Natural killer cell (primary cell): ENCODE measurements around the gene PPP1R14D. TPM values are rescaled to one million over a fixed set of nuclear protein-coding genes. Genes with fewer than 3 reads are reported as not detected.

ENCODE experiments used
- ATAC-seq, 3 donors: fragments of 150-1000 bp in 2 of 3; fragments of 200-7000 bp in 1 of 3; cut with Tn5 transposase; 1 replicate in 1 of 3; 2 replicates in 2 of 3; pipeline ENCODE4 v1.10.0; 2021; ENCODE audit warnings: mild to moderate bottlenecking in 2 of 3, moderate library complexity in 2 of 3
- DNase-seq, 2 donors: peaks; one replicate each; pipeline versions ENCODE4 v3.0.0 to v3.0.0-alpha.2; 2013 to 2021; ENCODE audit warnings: mixed read lengths in 1 of 2
- H3K27ac ChIP-seq: one replicate; pipeline ENCODE4 v1.5.1; 2013; ENCODE audit warnings: mild to moderate bottlenecking, low read length
- H3K27me3 ChIP-seq: one replicate; pipeline ENCODE4 v1.6.1; 2013; ENCODE audit warnings: low read length; ENCODE audit not compliant: control insufficient read depth, insufficient read depth
- H3K36me3 ChIP-seq: one replicate; pipeline ENCODE4 v1.6.1; 2013; ENCODE audit warnings: low read length; ENCODE audit not compliant: control insufficient read depth, insufficient read depth
- H3K4me1 ChIP-seq: one replicate; pipeline ENCODE4 v1.6.1; 2013; ENCODE audit warnings: low read length; ENCODE audit not compliant: control insufficient read depth, insufficient read depth
- H3K4me3 ChIP-seq: one replicate; pipeline ENCODE4 v1.5.1; 2013; ENCODE audit warnings: low read length
- H3K9me3 ChIP-seq: one replicate; pipeline ENCODE4 v1.6.1; 2013; ENCODE audit warnings: low read length; ENCODE audit not compliant: control insufficient read depth, insufficient read depth
- H3K27ac Mint-ChIP-seq, 2 donors: one replicate each; pipeline ENCODE4 v1.8.0; 2022; ENCODE audit warnings: mild to moderate bottlenecking in 2 of 2, mixed read lengths in 2 of 2, moderate library complexity in 1 of 2
- H3K27me3 Mint-ChIP-seq, 2 donors: one replicate each; pipeline ENCODE4 v1.8.0; 2022; ENCODE audit warnings: low read depth in 2 of 2, mixed read lengths in 2 of 2
- H3K36me3 Mint-ChIP-seq: one replicate; pipeline ENCODE4 v1.8.0; 2022; ENCODE audit warnings: mixed read lengths
- H3K4me1 Mint-ChIP-seq, 2 donors: one replicate each; pipeline ENCODE4 v1.8.0; 2022; ENCODE audit warnings: mixed read lengths in 2 of 2
- H3K4me3 Mint-ChIP-seq: one replicate; pipeline ENCODE4 v1.8.0; 2022; ENCODE audit warnings: mild to moderate bottlenecking, moderate library complexity, mixed read lengths
- H3K9me3 Mint-ChIP-seq, 2 donors: one replicate each; pipeline ENCODE4 v1.8.0; 2022; ENCODE audit warnings: mixed read lengths in 2 of 2
- WGBS: methylation state at CpG from one replicate; pipeline ENCODE4 v1.1.7; 2013; ENCODE audit warnings: missing lambda C conversion rate; ENCODE audit not compliant: insufficient coverage; 5-methylcytosine and 5-hydroxymethylcytosine counted together
- intact Hi-C: fragments of 100-400 bp; cut with micrococcal nuclease; formaldehyde crosslinking; loops from one replicate; pipeline ENCODE4 v1.14.2; 2022
- total RNA-seq, 4 donors: library from RNA; stranded (reverse); fragments of 120-200 nt in 1 of 4; gene quantifications; one replicate each; pipeline versions ENCODE4 v1.2.3 to v1.2.4, GENCODE V29; 2013 to 2022
- TF ChIP-seq, protein P1 (sequence below): fragments of 200-600 bp; IDR thresholded peaks from one replicate; pipeline ENCODE4 v1.8.0; 2022; ENCODE audit warnings: antibody characterized with exemption

The PPP1R14D gene
- total RNA-seq, 3 donors from 2014 or later (not counting 1 experiment from before 2014, with no cell fraction given), result not detected

DNA sequence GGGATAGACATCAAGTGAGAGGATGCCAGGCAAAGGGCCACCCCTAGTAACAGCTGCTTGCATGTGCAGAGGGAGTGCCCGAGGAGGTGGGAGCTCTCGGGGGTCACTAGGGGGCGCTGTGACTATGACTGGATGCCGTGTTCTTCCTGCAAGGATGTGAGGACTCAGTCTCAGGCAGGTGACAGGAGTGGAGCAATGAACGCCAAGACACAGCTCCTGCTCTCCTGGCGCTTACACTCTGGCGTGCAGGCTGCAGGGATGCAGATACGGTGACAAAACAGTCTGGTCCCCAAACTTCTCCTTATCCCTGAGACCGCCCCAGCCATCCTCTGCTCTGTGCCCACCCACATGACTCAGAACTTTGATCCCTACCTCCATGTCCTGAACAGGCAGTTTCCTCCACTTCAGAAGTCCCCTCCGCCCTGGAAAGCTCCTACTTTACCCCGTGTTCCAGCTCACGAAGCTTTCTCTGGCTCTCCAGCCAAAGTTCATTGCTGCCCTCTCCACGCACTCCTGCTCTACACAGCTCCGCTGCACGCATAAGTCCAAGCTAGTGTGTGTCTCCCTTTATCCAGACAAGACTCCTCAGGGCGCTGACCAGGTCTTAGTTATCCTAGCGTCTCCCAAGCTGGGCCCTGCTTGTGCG is 30.8 kb upstream of the PPP1R14D start:
- 48% methylated on average over 18 of the region's 18 CpGs for WGBS
- Mint-ChIP-seq H3K36me3 (no peaks in the 10 kb centered on the region), H3K27me3 (peaks cover 17 to 20% of the 10 kb centered on the region in 2 donors), H3K4me1 (peaks cover 0 to 6% of the 10 kb centered on the region in 2 donors), H3K27ac (no peak overlapping the region), H3K9me3 (no peaks in the 10 kb centered on the region), H3K4me3 (no peak overlapping the region)
- H3K4me1 ChIP-seq, result peaks cover 18% of the 10 kb centered on the region
- no peaks in the 10 kb centered on the region for H3K36me3 ChIP-seq
- DNase-seq (peak; percentile 71 to 91), ATAC-seq (peak; percentile 65 to 73 (median 70))
- intact Hi-C loops, result loop anchor here (5.0 kb wide), 2 partner anchors 163 to 323 kb away; no protein-coding TSS in a partner anchor
- TF ChIP-seq, protein P1, sequence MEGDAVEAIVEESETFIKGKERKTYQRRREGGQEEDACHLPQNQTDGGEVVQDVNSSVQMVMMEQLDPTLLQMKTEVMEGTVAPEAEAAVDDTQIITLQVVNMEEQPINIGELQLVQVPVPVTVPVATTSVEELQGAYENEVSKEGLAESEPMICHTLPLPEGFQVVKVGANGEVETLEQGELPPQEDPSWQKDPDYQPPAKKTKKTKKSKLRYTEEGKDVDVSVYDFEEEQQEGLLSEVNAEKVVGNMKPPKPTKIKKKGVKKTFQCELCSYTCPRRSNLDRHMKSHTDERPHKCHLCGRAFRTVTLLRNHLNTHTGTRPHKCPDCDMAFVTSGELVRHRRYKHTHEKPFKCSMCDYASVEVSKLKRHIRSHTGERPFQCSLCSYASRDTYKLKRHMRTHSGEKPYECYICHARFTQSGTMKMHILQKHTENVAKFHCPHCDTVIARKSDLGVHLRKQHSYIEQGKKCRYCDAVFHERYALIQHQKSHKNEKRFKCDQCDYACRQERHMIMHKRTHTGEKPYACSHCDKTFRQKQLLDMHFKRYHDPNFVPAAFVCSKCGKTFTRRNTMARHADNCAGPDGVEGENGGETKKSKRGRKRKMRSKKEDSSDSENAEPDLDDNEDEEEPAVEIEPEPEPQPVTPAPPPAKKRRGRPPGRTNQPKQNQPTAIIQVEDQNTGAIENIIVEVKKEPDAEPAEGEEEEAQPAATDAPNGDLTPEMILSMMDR, result peak; percentile 78
- H3K27ac ChIP-seq, result no peak overlapping the region
- no peaks in the 10 kb centered on the region for H3K9me3 ChIP-seq
- no peak overlapping the region for H3K4me3 ChIP-seq
- H3K27me3 ChIP-seq, result no peaks in the 10 kb centered on the region

DNA sequence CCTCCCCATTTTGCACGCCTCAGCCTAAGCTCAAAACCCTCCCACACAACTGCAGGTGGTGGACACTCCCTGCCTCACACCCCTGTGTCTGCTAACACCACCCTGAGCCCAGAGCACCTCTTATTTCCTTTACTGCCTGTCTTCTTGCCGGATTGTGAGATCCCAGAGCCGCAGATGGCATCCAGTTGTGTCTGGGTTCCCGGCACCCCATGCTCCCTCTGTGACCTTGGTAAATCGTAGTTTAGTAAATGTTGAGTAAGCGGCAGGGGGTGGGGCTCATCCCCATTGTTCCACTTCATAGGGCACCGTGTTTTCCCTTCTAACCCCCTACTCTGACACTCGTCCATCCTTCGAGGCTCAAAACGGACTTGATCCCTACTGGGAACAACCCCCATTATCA is 30.2 kb upstream of the PPP1R14D start:
- Histone ChIP-seq H3K27me3 (no peaks in the 10 kb centered on the region), H3K27ac (no peak overlapping the region), H3K9me3 (no peaks in the 10 kb centered on the region), H3K4me3 (no peak overlapping the region), H3K4me1 (peaks cover 18% of the 10 kb centered on the region), H3K36me3 (no peaks in the 10 kb centered on the region)
- DNase-seq, result no peak
- Mint-ChIP-seq H3K27me3 (peaks cover 11 to 17% of the 10 kb centered on the region in 2 donors), H3K9me3 (no peaks in the 10 kb centered on the region), H3K27ac (no peak overlapping the region), H3K36me3 (no peaks in the 10 kb centered on the region), H3K4me3 (no peak overlapping the region), H3K4me1 (peaks cover 0 to 6% of the 10 kb centered on the region in 2 donors)
- TF ChIP-seq, protein P1, result no peak
- intact Hi-C loops, result loop anchor here (5.0 kb wide), 2 partner anchors 164 to 324 kb away; no protein-coding TSS in a partner anchor
- no peak for ATAC-seq
- WGBS, result 92% methylated on average over 10 of the region's 10 CpGs

DNA sequence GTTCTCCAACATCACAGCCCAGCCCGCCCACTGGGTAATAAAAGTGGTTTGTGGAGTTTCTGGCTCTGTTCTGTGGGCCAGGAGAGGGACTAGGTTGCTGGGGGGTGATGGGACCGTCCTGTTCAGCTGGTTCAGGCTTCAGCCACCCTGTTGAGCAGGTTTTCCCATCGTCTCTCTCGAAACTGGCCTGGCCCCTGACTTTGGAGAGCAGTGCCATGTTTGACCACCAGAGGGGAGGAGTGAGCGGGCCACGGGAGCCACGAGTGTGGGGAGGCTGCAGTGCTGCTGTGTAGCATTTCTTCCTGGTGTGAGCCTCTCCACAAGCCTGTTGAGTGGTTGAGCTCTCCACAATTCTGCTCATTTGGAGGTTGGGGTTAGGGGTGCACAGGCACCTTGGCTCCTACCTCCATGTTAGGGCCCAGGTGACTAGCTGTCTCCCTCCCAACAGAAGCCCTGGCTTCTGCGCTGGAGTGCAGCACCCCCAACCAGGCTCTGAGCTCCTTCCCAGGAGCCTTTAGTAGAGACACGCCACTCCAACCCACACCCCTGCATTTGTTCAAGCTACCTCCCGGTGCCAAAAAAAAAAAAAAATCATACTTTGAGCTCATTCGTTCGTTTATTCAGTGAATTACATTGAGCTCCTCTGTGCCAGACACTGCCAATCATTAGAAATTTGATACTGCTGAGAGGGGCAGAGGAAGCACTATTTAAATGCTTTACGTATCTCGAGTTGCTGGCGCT is 29.3 kb upstream of the PPP1R14D start:
- Histone ChIP-seq H3K27me3 (no peaks in the 10 kb centered on the region), H3K36me3 (no peaks in the 10 kb centered on the region), H3K27ac (no peak overlapping the region), H3K4me3 (no peak overlapping the region), H3K4me1 (peaks cover 18% of the 10 kb centered on the region), H3K9me3 (no peaks in the 10 kb centered on the region)
- Mint-ChIP-seq H3K27ac (peak overlapping the region in 1 of 2 donors; percentile 44), H3K4me1 (peaks cover 0 to 6% of the 10 kb centered on the region in 2 donors), H3K9me3 (no peaks in the 10 kb centered on the region), H3K27me3 (peaks cover 11 to 15% of the 10 kb centered on the region in 2 donors), H3K4me3 (no peak overlapping the region), H3K36me3 (no peaks in the 10 kb centered on the region)
- ATAC-seq, result peak; percentile 91 to 99 (median 94)
- WGBS, result 52% methylated on average over 14 of the region's 15 CpGs
- intact Hi-C loops, result loop anchor here (1.0 to 5.0 kb wide), 3 partner anchors 37 to 325 kb away; partner anchors contain the start of gene VPS18
- peak; percentile 76 to 87 for DNase-seq
- TF ChIP-seq, protein P1, result peak; percentile 84
